Body of pancreas (tissue), 4 donors: ENCODE measurements around the gene RAB6A.
"Not testable (repeated sequence)": the region's sequence is repeated elsewhere in the genome, so short reads cannot be mapped to it uniquely, and the experiment has no call there.

Experiments used
- POLR2A ChIP-seq, 3 donors: fragments of 450-650 bp; IDR thresholded peaks; one replicate each; pipeline ENCODE4 v1.6.1; 2016; ENCODE audit warnings: antibody characterized with exemption in 3 of 3, mild to moderate bottlenecking in 2 of 3
- TF ChIP-seq, protein P1 (sequence below), 7 experiments: fragments of 450-650 bp in 4 of 7; fragments of 200-600 bp in 3 of 7; sonication (generic) in 3 of 7; IDR thresholded peaks; one replicate each; pipeline ENCODE4 v1.5.1; 2016 to 2019; ENCODE audit warnings: antibody characterized with exemption in 7 of 7

- TF ChIP-seq, protein P1, sequence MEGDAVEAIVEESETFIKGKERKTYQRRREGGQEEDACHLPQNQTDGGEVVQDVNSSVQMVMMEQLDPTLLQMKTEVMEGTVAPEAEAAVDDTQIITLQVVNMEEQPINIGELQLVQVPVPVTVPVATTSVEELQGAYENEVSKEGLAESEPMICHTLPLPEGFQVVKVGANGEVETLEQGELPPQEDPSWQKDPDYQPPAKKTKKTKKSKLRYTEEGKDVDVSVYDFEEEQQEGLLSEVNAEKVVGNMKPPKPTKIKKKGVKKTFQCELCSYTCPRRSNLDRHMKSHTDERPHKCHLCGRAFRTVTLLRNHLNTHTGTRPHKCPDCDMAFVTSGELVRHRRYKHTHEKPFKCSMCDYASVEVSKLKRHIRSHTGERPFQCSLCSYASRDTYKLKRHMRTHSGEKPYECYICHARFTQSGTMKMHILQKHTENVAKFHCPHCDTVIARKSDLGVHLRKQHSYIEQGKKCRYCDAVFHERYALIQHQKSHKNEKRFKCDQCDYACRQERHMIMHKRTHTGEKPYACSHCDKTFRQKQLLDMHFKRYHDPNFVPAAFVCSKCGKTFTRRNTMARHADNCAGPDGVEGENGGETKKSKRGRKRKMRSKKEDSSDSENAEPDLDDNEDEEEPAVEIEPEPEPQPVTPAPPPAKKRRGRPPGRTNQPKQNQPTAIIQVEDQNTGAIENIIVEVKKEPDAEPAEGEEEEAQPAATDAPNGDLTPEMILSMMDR (IDR thresholded peaks at IDR 0.05): not testable (repeated sequence)
- not testable (repeated sequence) for TF ChIP-seq POLR2A (IDR thresholded peaks at IDR 0.05)
Observed at GRCh38 chr11:73785467-73785866, 24.6 kb upstream of the RAB6A start.
